GM20000 (cell line): ENCODE data around the gene TYSND1.

Experiments
- DNase-seq: peaks from one replicate; pipeline ENCODE4 v3.0.0; 2012; ENCODE audit warnings: low spot score
- TF ChIP-seq, protein P1 (sequence below): IDR thresholded peaks from 2 replicates; pipeline ENCODE4 v1.5.1; 2012; ENCODE audit warnings: mild to moderate bottlenecking, control low read depth; ENCODE audit errors: extremely low read depth, missing control alignments

Gene TYSND1

GRCh38 chr10:70090951-70091350 lies 55.5 kb downstream of the TYSND1 start:
- TF ChIP-seq, protein P1, sequence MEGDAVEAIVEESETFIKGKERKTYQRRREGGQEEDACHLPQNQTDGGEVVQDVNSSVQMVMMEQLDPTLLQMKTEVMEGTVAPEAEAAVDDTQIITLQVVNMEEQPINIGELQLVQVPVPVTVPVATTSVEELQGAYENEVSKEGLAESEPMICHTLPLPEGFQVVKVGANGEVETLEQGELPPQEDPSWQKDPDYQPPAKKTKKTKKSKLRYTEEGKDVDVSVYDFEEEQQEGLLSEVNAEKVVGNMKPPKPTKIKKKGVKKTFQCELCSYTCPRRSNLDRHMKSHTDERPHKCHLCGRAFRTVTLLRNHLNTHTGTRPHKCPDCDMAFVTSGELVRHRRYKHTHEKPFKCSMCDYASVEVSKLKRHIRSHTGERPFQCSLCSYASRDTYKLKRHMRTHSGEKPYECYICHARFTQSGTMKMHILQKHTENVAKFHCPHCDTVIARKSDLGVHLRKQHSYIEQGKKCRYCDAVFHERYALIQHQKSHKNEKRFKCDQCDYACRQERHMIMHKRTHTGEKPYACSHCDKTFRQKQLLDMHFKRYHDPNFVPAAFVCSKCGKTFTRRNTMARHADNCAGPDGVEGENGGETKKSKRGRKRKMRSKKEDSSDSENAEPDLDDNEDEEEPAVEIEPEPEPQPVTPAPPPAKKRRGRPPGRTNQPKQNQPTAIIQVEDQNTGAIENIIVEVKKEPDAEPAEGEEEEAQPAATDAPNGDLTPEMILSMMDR: no peak

GRCh38 chr10:70090013-70090412 lies 56.5 kb downstream of the TYSND1 start:
- TF ChIP-seq, protein P1: no peak

More at GRCh38 chr10:70090951-70091350, 55.5 kb downstream of the TYSND1 start:
- no peak for DNase-seq

GRCh38 chr10:70088308-70088698 lies 58.2 kb downstream of the TYSND1 start:
- TF ChIP-seq, protein P1: no peak
- no peak for DNase-seq

More at GRCh38 chr10:70090013-70090412, 56.5 kb downstream of the TYSND1 start:
- DNase-seq: no peak
